Measurements from ENCODE around the gene ANKRD24.

ANKRD24 gene

GRCh38 chr19:4197228-4197624 lies 14.7 kb downstream of the ANKRD24 start:
- Histone ChIP-seq H3K4me3 (replicated peaks; ENCODE audit: insufficient read depth, low read length) (no peak overlapping the region), H3K27me3 (ENCODE audit: insufficient read depth, poor library complexity, severe bottlenecking) (peaks cover 14% of the 10 kb centered on the region), H3K27ac (replicated peaks) (no peak overlapping the region)
- TF ChIP-seq CTCF (IDR thresholded peaks at IDR 0.05; ENCODE audit: insufficient read depth, low read length) (no peak), REST (IDR thresholded peaks at IDR 0.05; ENCODE audit: insufficient replicate concordance, low read depth) (no peak), GABPA (IDR thresholded peaks at IDR 0.05; ENCODE audit: low read depth) (no peak), SPI1 (IDR thresholded peaks at IDR 0.05; ENCODE audit: borderline replicate concordance, low read depth) (no peak), POLR2AphosphoS5 (IDR thresholded peaks at IDR 0.05; ENCODE audit: low read depth) (no peak)
- no peak for DNase-seq (ENCODE audit: low read depth in 1 of 2, low spot score in 1 of 2)

GRCh38 chr19:4197625-4198466 lies 15.4 kb downstream of the ANKRD24 start:
- peaks cover 14% of the 10 kb centered on the region for H3K27me3 ChIP-seq (ENCODE audit: insufficient read depth, poor library complexity, severe bottlenecking)
- TF ChIP-seq GABPA (IDR thresholded peaks at IDR 0.05; ENCODE audit: low read depth) (no peak), CTCF (IDR thresholded peaks at IDR 0.05; ENCODE audit: insufficient read depth, low read length) (no peak), POLR2AphosphoS5 (IDR thresholded peaks at IDR 0.05; ENCODE audit: low read depth) (no peak), SPI1 (IDR thresholded peaks at IDR 0.05; ENCODE audit: borderline replicate concordance, low read depth) (no peak), REST (IDR thresholded peaks at IDR 0.05; ENCODE audit: insufficient replicate concordance, low read depth) (no peak)
- no peak overlapping the region for H3K27ac ChIP-seq (replicated peaks)
- H3K4me3 ChIP-seq (replicated peaks; ENCODE audit: insufficient read depth, low read length), result no peak overlapping the region
- no peak for DNase-seq (ENCODE audit: low read depth in 1 of 2, low spot score in 1 of 2)

- Histone ChIP-seq H3K4me3 (replicated peaks; ENCODE audit: insufficient read depth, low read length) (no peak overlapping the region), H3K27me3 (ENCODE audit: insufficient read depth, poor library complexity, severe bottlenecking) (peaks cover 14% of the 10 kb centered on the region), H3K27ac (replicated peaks) (no peak overlapping the region)
Measured at GRCh38 chr19:4198467-4199126, 16.1 kb downstream of the ANKRD24 start.

More at GRCh38 chr19:4198467-4199126, 16.1 kb downstream of the ANKRD24 start:
- DNase-seq (ENCODE audit: low read depth in 1 of 2, low spot score in 1 of 2), result no peak
- TF ChIP-seq SPI1 (IDR thresholded peaks at IDR 0.05; ENCODE audit: borderline replicate concordance, low read depth) (no peak), CTCF (IDR thresholded peaks at IDR 0.05; ENCODE audit: insufficient read depth, low read length) (no peak), POLR2AphosphoS5 (IDR thresholded peaks at IDR 0.05; ENCODE audit: low read depth) (no peak), GABPA (IDR thresholded peaks at IDR 0.05; ENCODE audit: low read depth) (no peak), REST (IDR thresholded peaks at IDR 0.05; ENCODE audit: insufficient replicate concordance, low read depth) (no peak)

All from HL-60 (cell line).